OCI-LY7 (cell line): ENCODE measurements around the gene UTS2B. TPM values are rescaled to one million over a fixed set of nuclear protein-coding genes. Genes with fewer than 3 reads are reported as not detected.

Source experiments
- BruUV-seq: library from RNA; stranded (reverse); fragments of 400-500 nt; replicated peaks from 2 replicates; lab custom pipeline; 2021; lab: Mats Ljungman, UMichigan
- CTCF ChIA-PET: fragments of 300-600 bp; sonication (Branson Sonifier 250); formaldehyde crosslinking; loops from one replicate; lab custom pipeline; 2022; ENCODE audit warnings: antibody characterized with exemption; ENCODE audit not compliant: unreplicated experiment; lab: Charles Lee
- POLR2A ChIA-PET: fragments of 300-600 bp; sonication (Branson Sonifier 250); formaldehyde crosslinking; loops from one replicate; lab custom pipeline; 2022; ENCODE audit warnings: antibody characterized with exemption; lab: Charles Lee
- DNase-seq: peaks from one replicate; pipeline ENCODE4 v3.0.0-alpha.2; 2015; ENCODE audit warnings: low spot score
- H2AFZ ChIP-seq: fragments of 200-600 bp; sonication (generic), shearing (Covaris generic); 2 replicates; pipeline ENCODE4 v1.6.1; 2014; ENCODE audit warnings: mild to moderate bottlenecking, antibody characterized with exemption, low read length, moderate library complexity
- H3K27ac ChIP-seq: fragments of 200-600 bp; sonication (generic); 2 replicates; pipeline ENCODE4 v1.5.1; 2014; ENCODE audit warnings: mixed run types, low read depth, mild to moderate bottlenecking, moderate library complexity, low read length, inconsistent platforms; ENCODE audit not compliant: poor library complexity, severe bottlenecking
- H3K36me3 ChIP-seq: fragments of 200-600 bp; sonication (generic); 2 replicates; pipeline ENCODE4 v1.6.1; 2014; ENCODE audit warnings: mild to moderate bottlenecking, antibody characterized with exemption, low read length, moderate library complexity, mixed read lengths; ENCODE audit not compliant: insufficient read depth
- H3K4me1 ChIP-seq: fragments of 200-600 bp; sonication (generic); 2 replicates; pipeline ENCODE4 v1.5.1; 2014; ENCODE audit warnings: mild to moderate bottlenecking, low read length; ENCODE audit not compliant: insufficient read depth, poor library complexity, severe bottlenecking
- H3K4me2 ChIP-seq: fragments of 200-600 bp; sonication (generic); 2 replicates; pipeline ENCODE4 v1.6.1; 2014; ENCODE audit warnings: mild to moderate bottlenecking, low read length
- H3K4me3 ChIP-seq: fragments of 200-600 bp; sonication (generic); 2 replicates; pipeline ENCODE4 v1.5.1; 2014; ENCODE audit warnings: mild to moderate bottlenecking, low read depth, low read length; ENCODE audit not compliant: poor library complexity, severe bottlenecking
- H3K79me2 ChIP-seq: fragments of 200-600 bp; sonication (generic); 2 replicates; pipeline ENCODE4 v1.6.1; 2016; ENCODE audit warnings: low read depth, mild to moderate bottlenecking, low read length, moderate library complexity, mixed read lengths; ENCODE audit not compliant: insufficient read depth
- H3K9me2 ChIP-seq: fragments of 200-600 bp; sonication (generic); 2 replicates; pipeline ENCODE4 v1.6.1; 2016; ENCODE audit warnings: mild to moderate bottlenecking, low read length, mixed read lengths; ENCODE audit not compliant: insufficient read depth
- H3K9me3 ChIP-seq: fragments of 200-600 bp; sonication (generic); 2 replicates; pipeline ENCODE4 v1.6.1; 2014; ENCODE audit warnings: mild to moderate bottlenecking, mixed run types, low read length, mixed read lengths
- H4K20me1 ChIP-seq: fragments of 200-600 bp; sonication (generic); 2 replicates; pipeline ENCODE4 v1.6.1; 2014; ENCODE audit warnings: mild to moderate bottlenecking, antibody characterized with exemption, low read length, moderate library complexity, mixed read lengths; ENCODE audit not compliant: insufficient read depth
- EZH2phosphoT487 ChIP-seq: fragments of 200-600 bp; sonication (generic); IDR thresholded peaks from 2 replicates; pipeline ENCODE4 v1.6.1; 2018; ENCODE audit warnings: low read depth, borderline replicate concordance, mild to moderate bottlenecking, mixed run types, antibody characterized with exemption, low read length, moderate library complexity, mixed read lengths
- intact Hi-C: fragments of 100-400 bp; cut with micrococcal nuclease; formaldehyde crosslinking; loops from one replicate; pipeline ENCODE4 v1.10.0; 2022; ENCODE audit not compliant: unreplicated experiment
- total RNA-seq, 2 experiments: library from RNA; depleted of rRNA in 1 of 2; stranded (reverse); fragments of >200 nt in 1 of 2; shearing (Covaris generic) in 1 of 2; gene quantifications; 2 replicates each; pipeline ENCODE4 v1.2.3, GENCODE V29; 2014 to 2022
- TF ChIP-seq, protein P1 (sequence below): fragments of 200-600 bp; sonication (generic); conservative IDR thresholded peaks from 2 replicates; pipeline ENCODE4 v1.5.1; 2014; ENCODE audit warnings: mild to moderate bottlenecking, antibody characterized with exemption, low read length, moderate library complexity, mixed read lengths

Gene UTS2B
- total RNA-seq, 2 experiments from 2014 or later: 0.92 to 1.1 TPM

- H3K79me2 ChIP-seq: peaks cover 5% of the 10 kb centered on the region; the same call in 1 of the 2 replicates
- ChIA-PET POLR2A (interaction anchor here (0.6 kb wide), 1 partner anchor 10 kb away, joined by 3 read pairs; no protein-coding TSS in a partner anchor), CTCF (no interaction called here)
- H3K4me2 ChIP-seq: no peak overlapping the region
- no peak overlapping the region for H3K4me3 ChIP-seq
- DNase-seq: no peak
- intact Hi-C loops: no loop called here
- no TSS peak for BruUV-seq
- H3K9me2 ChIP-seq: no peaks in the 10 kb centered on the region
- H3K9me3 ChIP-seq: no peaks in the 10 kb centered on the region
- TF ChIP-seq, protein P1, sequence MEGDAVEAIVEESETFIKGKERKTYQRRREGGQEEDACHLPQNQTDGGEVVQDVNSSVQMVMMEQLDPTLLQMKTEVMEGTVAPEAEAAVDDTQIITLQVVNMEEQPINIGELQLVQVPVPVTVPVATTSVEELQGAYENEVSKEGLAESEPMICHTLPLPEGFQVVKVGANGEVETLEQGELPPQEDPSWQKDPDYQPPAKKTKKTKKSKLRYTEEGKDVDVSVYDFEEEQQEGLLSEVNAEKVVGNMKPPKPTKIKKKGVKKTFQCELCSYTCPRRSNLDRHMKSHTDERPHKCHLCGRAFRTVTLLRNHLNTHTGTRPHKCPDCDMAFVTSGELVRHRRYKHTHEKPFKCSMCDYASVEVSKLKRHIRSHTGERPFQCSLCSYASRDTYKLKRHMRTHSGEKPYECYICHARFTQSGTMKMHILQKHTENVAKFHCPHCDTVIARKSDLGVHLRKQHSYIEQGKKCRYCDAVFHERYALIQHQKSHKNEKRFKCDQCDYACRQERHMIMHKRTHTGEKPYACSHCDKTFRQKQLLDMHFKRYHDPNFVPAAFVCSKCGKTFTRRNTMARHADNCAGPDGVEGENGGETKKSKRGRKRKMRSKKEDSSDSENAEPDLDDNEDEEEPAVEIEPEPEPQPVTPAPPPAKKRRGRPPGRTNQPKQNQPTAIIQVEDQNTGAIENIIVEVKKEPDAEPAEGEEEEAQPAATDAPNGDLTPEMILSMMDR: no peak
- TF ChIP-seq EZH2phosphoT487: no peak
- peaks cover 19% of the 10 kb centered on the region for H3K4me1 ChIP-seq
- no peak overlapping the region for H2AFZ ChIP-seq
- no peaks in the 10 kb centered on the region for H4K20me1 ChIP-seq
- H3K36me3 ChIP-seq: no peaks in the 10 kb centered on the region
- no peak overlapping the region for H3K27ac ChIP-seq
These were observed 5.4 kb downstream of the UTS2B start for GRCh38 chr3:191324936-191325335.

GRCh38 chr3:191321019-191321767 lies 9.1 kb downstream of the UTS2B start:
- intact Hi-C loops: no loop called here
- Histone ChIP-seq H3K9me2 (no peaks in the 10 kb centered on the region), H3K4me3 (no peak overlapping the region), H2AFZ (no peak overlapping the region), H4K20me1 (no peaks in the 10 kb centered on the region), H3K4me1 (no peaks in the 10 kb centered on the region), H3K36me3 (no peaks in the 10 kb centered on the region), H3K27ac (no peak overlapping the region), H3K9me3 (no peaks in the 10 kb centered on the region), H3K79me2 (no peaks in the 10 kb centered on the region), H3K4me2 (no peak overlapping the region)
- CTCF ChIA-PET: no interaction called here
- BruUV-seq: no TSS peak
- TF ChIP-seq EZH2phosphoT487: no peak
- TF ChIP-seq, protein P1: no peak
- POLR2A ChIA-PET: interaction anchor here (0.6 to 1.3 kb wide), 3 partner anchors 24 to 74 kb away, joined by 3 to 4 read pairs (median 4); no protein-coding TSS in a partner anchor
- DNase-seq: no peak

DNA sequence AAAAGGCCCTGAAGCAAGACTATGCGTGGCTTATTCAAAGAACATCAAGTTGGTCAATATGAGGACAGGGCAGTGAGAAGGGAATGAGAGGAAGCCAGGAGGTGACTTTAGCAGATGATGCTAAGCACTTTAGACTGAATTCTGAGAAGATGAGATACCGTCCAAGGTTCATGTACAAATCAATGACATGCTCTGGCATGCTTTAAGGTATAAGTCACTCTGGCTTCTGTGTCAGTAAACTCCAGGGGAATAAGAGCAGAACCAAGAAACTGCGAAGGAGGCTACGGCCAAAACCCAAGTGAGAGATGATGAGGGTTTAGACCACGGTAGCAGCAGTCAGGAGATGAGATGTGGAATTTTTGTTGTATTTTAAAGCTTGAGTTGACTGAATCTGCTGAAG lies 10.0 kb downstream of the UTS2B start:
- Histone ChIP-seq H2AFZ (no peak overlapping the region), H3K4me3 (no peak overlapping the region), H3K27ac (no peak overlapping the region), H3K4me2 (no peak overlapping the region), H3K36me3 (no peaks in the 10 kb centered on the region), H3K79me2 (no peaks in the 10 kb centered on the region), H3K4me1 (no peaks in the 10 kb centered on the region), H4K20me1 (no peaks in the 10 kb centered on the region), H3K9me3 (no peaks in the 10 kb centered on the region), H3K9me2 (no peaks in the 10 kb centered on the region)
- intact Hi-C loops: no loop called here
- no peak for DNase-seq
- TF ChIP-seq, protein P1: no peak
- no peak for TF ChIP-seq EZH2phosphoT487
- CTCF ChIA-PET: no interaction called here
- BruUV-seq: no TSS peak
- POLR2A ChIA-PET: interaction anchor here (0.6 to 1.3 kb wide), 2 partner anchors 25 to 170 kb away, joined by 4 to 6 read pairs; no protein-coding TSS in a partner anchor
